ENCODE results near the gene SAMM50. TPM values are rescaled to one million over a fixed set of nuclear protein-coding genes. Genes with fewer than 3 reads are reported as not detected.

The SAMM50 gene
- total and polyA plus RNA-seq, 5 donors from 2014 or later: 25.1 to 96.4 (median 75.6) TPM

- Histone ChIP-seq H3K4me1 (ENCODE audit: control insufficient read depth, insufficient read depth, low read length, poor library complexity, severe bottlenecking) (peaks cover 9% of the 10 kb centered on the region), H3K27me3 (ENCODE audit: control insufficient read depth, insufficient read depth, low read length) (no peaks in the 10 kb centered on the region), H3K4me3 (ENCODE audit: low read depth, low read length) (no peak overlapping the region), H3K27ac (ENCODE audit: insufficient read depth, low read length, poor library complexity, severe bottlenecking) (no peak overlapping the region), H3K36me3 (ENCODE audit: control insufficient read depth, insufficient read depth, low read length) (no peaks in the 10 kb centered on the region), H3K9me3 (ENCODE audit: control insufficient read depth in 2 of 2, low read length in 2 of 2) (no peaks in the 10 kb centered on the region)
- ATAC-seq (ENCODE audit: low read depth in 2 of 2) (no peak), DNase-seq (no peak)
- Mint-ChIP-seq H3K4me1 (peaks cover 0 to 9% (median 4%) of the 10 kb centered on the region in 4 donors), H3K36me3 (peaks cover 3% of the 10 kb centered on the region), H3K27ac (no peak overlapping the region), H3K4me3 (no peak overlapping the region), H3K27me3 (peaks cover 41% of the 10 kb centered on the region), H3K9me3 (peaks cover 0 to 4% (median 0%) of the 10 kb centered on the region in 7 donors)
Observed at GRCh38 chr22:43928468-43928867, 26.8 kb upstream of the SAMM50 start.

DNA sequence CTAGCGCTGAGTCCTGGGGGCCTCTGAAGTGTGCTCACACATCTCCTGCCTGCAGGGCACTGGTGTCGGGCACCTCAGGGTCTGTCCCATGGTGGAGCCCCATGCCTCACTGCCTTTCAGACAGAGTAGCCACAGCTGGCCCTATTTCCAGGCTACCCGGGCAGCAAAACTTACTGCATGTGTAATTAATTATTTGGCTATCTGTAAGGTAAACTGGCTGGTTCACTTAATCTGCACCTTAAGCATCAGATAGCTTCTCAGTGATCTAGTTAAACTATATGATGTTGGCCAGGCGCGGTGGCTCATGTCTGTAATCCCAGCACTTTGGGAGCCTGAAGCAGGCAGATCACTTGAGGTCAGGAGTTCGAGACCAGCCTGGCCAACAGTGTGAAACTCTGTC, 26.3 kb upstream of the SAMM50 start:
- Mint-ChIP-seq H3K27me3 (peaks cover 41% of the 10 kb centered on the region), H3K27ac (no peak overlapping the region), H3K36me3 (peaks cover 3% of the 10 kb centered on the region), H3K4me1 (peaks cover 0 to 8% (median 4%) of the 10 kb centered on the region in 4 donors), H3K9me3 (peaks cover 0 to 4% (median 0%) of the 10 kb centered on the region in 7 donors), H3K4me3 (no peak overlapping the region)
- Histone ChIP-seq H3K9me3 (ENCODE audit: control insufficient read depth in 2 of 2, low read length in 2 of 2) (no peaks in the 10 kb centered on the region), H3K36me3 (ENCODE audit: control insufficient read depth, insufficient read depth, low read length) (no peaks in the 10 kb centered on the region), H3K4me1 (ENCODE audit: control insufficient read depth, insufficient read depth, low read length, poor library complexity, severe bottlenecking) (peaks cover 5% of the 10 kb centered on the region), H3K27me3 (ENCODE audit: control insufficient read depth, insufficient read depth, low read length) (no peaks in the 10 kb centered on the region), H3K27ac (ENCODE audit: insufficient read depth, low read length, poor library complexity, severe bottlenecking) (no peak overlapping the region), H3K4me3 (ENCODE audit: low read depth, low read length) (no peak overlapping the region)
- ATAC-seq (ENCODE audit: low read depth in 2 of 2): no peak
- DNase-seq: no peak

GRCh38 chr22:43931771-43932170, 23.5 kb upstream of the SAMM50 start:
- no peaks in the 10 kb centered on the region for H3K27me3 ChIP-seq (ENCODE audit: control insufficient read depth, insufficient read depth, low read length)
- DNase-seq (no peak), ATAC-seq (ENCODE audit: low read depth in 2 of 2) (no peak)
- Mint-ChIP-seq H3K36me3 (peaks cover 3% of the 10 kb centered on the region), H3K27me3 (peaks cover 21% of the 10 kb centered on the region), H3K4me1 (no peaks in the 10 kb centered on the region), H3K9me3 (peaks cover 0 to 4% (median 0%) of the 10 kb centered on the region in 7 donors), H3K27ac (no peak overlapping the region), H3K4me3 (no peak overlapping the region)
- no peaks in the 10 kb centered on the region for H3K9me3 ChIP-seq (ENCODE audit: control insufficient read depth in 2 of 2, low read length in 2 of 2)
- H3K4me1 ChIP-seq (ENCODE audit: control insufficient read depth, insufficient read depth, low read length, poor library complexity, severe bottlenecking): no peaks in the 10 kb centered on the region
- H3K27ac ChIP-seq (ENCODE audit: insufficient read depth, low read length, poor library complexity, severe bottlenecking): no peak overlapping the region
- no peak overlapping the region for H3K4me3 ChIP-seq (ENCODE audit: low read depth, low read length)
- H3K36me3 ChIP-seq (ENCODE audit: control insufficient read depth, insufficient read depth, low read length): no peaks in the 10 kb centered on the region

DNA sequence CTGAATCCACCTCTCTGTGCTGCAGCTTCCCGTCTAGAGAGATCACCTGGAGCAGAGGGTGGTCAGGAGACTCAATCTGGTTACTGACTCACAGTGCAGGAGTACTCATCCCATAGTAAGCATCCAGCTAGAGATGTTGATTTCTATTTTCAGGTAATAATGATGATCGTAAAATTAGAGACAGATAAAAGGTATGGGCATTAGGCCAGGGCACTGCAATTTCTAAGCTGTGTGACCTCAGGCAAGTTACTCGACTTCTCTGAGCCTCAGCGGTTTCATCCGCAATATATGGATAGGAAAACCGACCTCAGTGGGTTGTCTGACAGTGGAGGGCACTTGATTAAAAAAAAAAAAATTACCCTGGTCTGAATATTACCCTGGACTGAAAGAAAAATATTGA, 13.8 kb upstream of the SAMM50 start:
- H3K9me3 ChIP-seq (ENCODE audit: control insufficient read depth in 2 of 2, low read length in 2 of 2): no peaks in the 10 kb centered on the region
- no peak overlapping the region for H3K27ac ChIP-seq (ENCODE audit: insufficient read depth, low read length, poor library complexity, severe bottlenecking)
- Mint-ChIP-seq H3K9me3 (peaks cover 0 to 4% (median 3%) of the 10 kb centered on the region in 7 donors), H3K27ac (no peak overlapping the region), H3K4me1 (peaks cover 0 to 7% (median 2%) of the 10 kb centered on the region in 4 donors), H3K4me3 (no peak overlapping the region), H3K27me3 (peaks cover 25% of the 10 kb centered on the region), H3K36me3 (no peaks in the 10 kb centered on the region)
- ATAC-seq (ENCODE audit: low read depth in 2 of 2) (no peak), DNase-seq (no peak)
- H3K4me1 ChIP-seq (ENCODE audit: control insufficient read depth, insufficient read depth, low read length, poor library complexity, severe bottlenecking): no peaks in the 10 kb centered on the region
- no peaks in the 10 kb centered on the region for H3K36me3 ChIP-seq (ENCODE audit: control insufficient read depth, insufficient read depth, low read length)
- no peak overlapping the region for H3K4me3 ChIP-seq (ENCODE audit: low read depth, low read length)
- H3K27me3 ChIP-seq (ENCODE audit: control insufficient read depth, insufficient read depth, low read length): no peaks in the 10 kb centered on the region

- no peak for ATAC-seq (ENCODE audit: low read depth in 2 of 2)
- H3K27ac Mint-ChIP-seq: no peak overlapping the region
- Histone ChIP-seq H3K27me3 (ENCODE audit: control insufficient read depth, insufficient read depth, low read length) (no peaks in the 10 kb centered on the region), H3K9me3 (ENCODE audit: control insufficient read depth in 2 of 2, low read length in 2 of 2) (no peaks in the 10 kb centered on the region), H3K4me3 (ENCODE audit: low read depth, low read length) (no peak overlapping the region), H3K4me1 (ENCODE audit: control insufficient read depth, insufficient read depth, low read length, poor library complexity, severe bottlenecking) (no peaks in the 10 kb centered on the region), H3K27ac (ENCODE audit: insufficient read depth, low read length, poor library complexity, severe bottlenecking) (no peak overlapping the region), H3K36me3 (ENCODE audit: control insufficient read depth, insufficient read depth, low read length) (no peaks in the 10 kb centered on the region)
- DNase-seq: no peak
- peaks cover 0 to 7% (median 2%) of the 10 kb centered on the region in 4 donors for H3K4me1 Mint-ChIP-seq
- H3K36me3 Mint-ChIP-seq: no peaks in the 10 kb centered on the region
- peaks cover 0 to 4% (median 1%) of the 10 kb centered on the region in 7 donors for H3K9me3 Mint-ChIP-seq
- no peak overlapping the region for H3K4me3 Mint-ChIP-seq
- peaks cover 31% of the 10 kb centered on the region for H3K27me3 Mint-ChIP-seq
Observed at GRCh38 chr22:43944670-43945430, 10.4 kb upstream of the SAMM50 start.

DNA sequence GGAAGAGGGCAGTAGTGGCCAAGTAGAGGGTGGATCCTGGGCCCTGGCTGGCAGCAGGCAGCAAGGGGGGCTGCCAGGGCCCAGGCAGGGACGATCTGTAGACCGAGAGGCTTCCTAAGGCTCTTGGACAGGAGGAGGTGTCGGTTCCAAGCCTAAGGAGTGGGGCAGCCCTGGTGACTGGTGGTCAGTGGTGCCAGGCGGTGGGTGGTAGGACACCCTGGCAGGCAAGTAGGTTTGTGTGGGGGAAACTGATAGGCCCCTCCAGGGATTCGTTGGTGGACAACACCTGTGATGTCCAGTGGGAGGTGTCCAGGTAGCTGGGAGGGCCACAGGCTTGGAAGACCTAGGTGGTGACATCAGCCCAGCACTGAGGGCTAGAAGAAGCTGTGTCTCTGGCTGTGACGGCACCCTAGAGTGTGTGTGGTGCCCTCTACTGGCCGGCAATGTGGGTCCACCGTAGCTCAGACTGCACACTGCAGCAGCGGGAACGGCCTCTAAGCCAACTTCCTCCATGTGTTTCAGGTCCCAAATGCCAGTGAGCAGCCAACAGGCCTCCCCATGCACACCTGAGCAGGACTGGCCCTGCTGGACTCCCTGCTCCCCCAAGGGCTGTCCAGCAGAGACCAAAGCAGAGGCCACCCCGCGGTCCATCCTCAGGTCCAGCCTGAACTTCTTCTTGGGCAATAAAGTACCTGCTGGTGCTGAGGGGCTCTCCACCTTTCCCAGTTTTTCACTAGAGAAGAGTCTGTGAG, 9.4 kb upstream of the SAMM50 start:
- Mint-ChIP-seq H3K27me3 (peaks cover 25% of the 10 kb centered on the region), H3K36me3 (no peaks in the 10 kb centered on the region), H3K4me1 (peaks cover 0 to 7% (median 2%) of the 10 kb centered on the region in 4 donors), H3K27ac (no peak overlapping the region), H3K9me3 (peaks cover 0 to 4% (median 1%) of the 10 kb centered on the region in 7 donors), H3K4me3 (no peak overlapping the region)
- Histone ChIP-seq H3K36me3 (ENCODE audit: control insufficient read depth, insufficient read depth, low read length) (no peaks in the 10 kb centered on the region), H3K4me3 (ENCODE audit: low read depth, low read length) (no peak overlapping the region), H3K27me3 (ENCODE audit: control insufficient read depth, insufficient read depth, low read length) (no peaks in the 10 kb centered on the region), H3K9me3 (ENCODE audit: control insufficient read depth in 2 of 2, low read length in 2 of 2) (no peaks in the 10 kb centered on the region), H3K4me1 (ENCODE audit: control insufficient read depth, insufficient read depth, low read length, poor library complexity, severe bottlenecking) (no peaks in the 10 kb centered on the region), H3K27ac (ENCODE audit: insufficient read depth, low read length, poor library complexity, severe bottlenecking) (no peak overlapping the region)
- DNase-seq (peak; percentile 32 to 75 (median 47)), ATAC-seq (ENCODE audit: low read depth in 2 of 2) (peak; percentile 88)

DNA sequence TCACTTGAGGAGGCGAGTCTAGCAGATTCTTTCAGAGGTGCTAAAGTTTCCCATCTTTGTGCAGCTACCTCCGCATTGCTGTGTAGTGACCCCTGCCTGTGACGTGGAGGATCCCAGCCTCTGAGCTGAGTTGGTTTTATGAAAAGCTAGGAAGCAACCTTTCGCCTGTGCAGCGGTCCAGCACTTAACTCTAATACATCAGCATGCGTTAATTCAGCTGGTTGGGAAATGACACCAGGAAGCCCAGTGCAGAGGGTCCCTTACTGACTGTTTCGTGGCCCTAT, 8.9 kb upstream of the SAMM50 start:
- H3K27ac ChIP-seq (ENCODE audit: insufficient read depth, low read length, poor library complexity, severe bottlenecking): no peak overlapping the region
- H3K4me3 ChIP-seq (ENCODE audit: low read depth, low read length): no peak overlapping the region
- H3K9me3 Mint-ChIP-seq: peaks cover 0 to 4% (median 3%) of the 10 kb centered on the region in 7 donors
- no peak overlapping the region for H3K27ac Mint-ChIP-seq
- H3K36me3 Mint-ChIP-seq: no peaks in the 10 kb centered on the region
- H3K27me3 Mint-ChIP-seq: peaks cover 23% of the 10 kb centered on the region
- DNase-seq (no peak), ATAC-seq (ENCODE audit: low read depth in 2 of 2) (no peak)
- peaks cover 0 to 7% (median 2%) of the 10 kb centered on the region in 4 donors for H3K4me1 Mint-ChIP-seq
- H3K27me3 ChIP-seq (ENCODE audit: control insufficient read depth, insufficient read depth, low read length): no peaks in the 10 kb centered on the region
- no peaks in the 10 kb centered on the region for H3K4me1 ChIP-seq (ENCODE audit: control insufficient read depth, insufficient read depth, low read length, poor library complexity, severe bottlenecking)
- no peaks in the 10 kb centered on the region for H3K36me3 ChIP-seq (ENCODE audit: control insufficient read depth, insufficient read depth, low read length)
- H3K9me3 ChIP-seq (ENCODE audit: control insufficient read depth in 2 of 2, low read length in 2 of 2): no peaks in the 10 kb centered on the region
- H3K4me3 Mint-ChIP-seq: no peak overlapping the region
